ENCODE results near the gene CTNS.

Gene CTNS

GRCh38 chr17:3600529-3601205, 35.9 kb upstream of the CTNS start:
- Histone ChIP-seq H3K9me3 (ENCODE audit: control insufficient read depth, insufficient read depth, low read depth, low read length) (no peaks in the 10 kb centered on the region), H3K27me3 (ENCODE audit: control insufficient read depth, insufficient read depth, low read length) (no peaks in the 10 kb centered on the region), H3K4me3 (ENCODE audit: low read depth, low read length) (no peak overlapping the region), H3K4me1 (ENCODE audit: control insufficient read depth, insufficient read depth, low read length) (no peaks in the 10 kb centered on the region), H3K9ac (ENCODE audit: low read length) (no peak overlapping the region), H3K36me3 (ENCODE audit: control insufficient read depth, insufficient read depth, low read length) (peaks cover 16% of the 10 kb centered on the region), H3K27ac (ENCODE audit: low read depth, low read length) (no peak overlapping the region)

GRCh38 chr17:3602499-3602898, 34.1 kb upstream of the CTNS start:
- Histone ChIP-seq H3K9ac (ENCODE audit: low read length) (no peak overlapping the region), H3K27ac (ENCODE audit: low read depth, low read length) (no peak overlapping the region), H3K27me3 (ENCODE audit: control insufficient read depth, insufficient read depth, low read length) (no peaks in the 10 kb centered on the region), H3K4me3 (ENCODE audit: low read depth, low read length) (no peak overlapping the region), H3K36me3 (ENCODE audit: control insufficient read depth, insufficient read depth, low read length) (peaks cover 27% of the 10 kb centered on the region), H3K4me1 (ENCODE audit: control insufficient read depth, insufficient read depth, low read length) (no peaks in the 10 kb centered on the region), H3K9me3 (ENCODE audit: control insufficient read depth, insufficient read depth, low read depth, low read length) (no peaks in the 10 kb centered on the region)

GRCh38 chr17:3603119-3603869, 33.3 kb upstream of the CTNS start:
- Histone ChIP-seq H3K4me1 (ENCODE audit: control insufficient read depth, insufficient read depth, low read length) (no peaks in the 10 kb centered on the region), H3K27me3 (ENCODE audit: control insufficient read depth, insufficient read depth, low read length) (no peaks in the 10 kb centered on the region), H3K36me3 (ENCODE audit: control insufficient read depth, insufficient read depth, low read length) (peaks cover 33% of the 10 kb centered on the region), H3K9me3 (ENCODE audit: control insufficient read depth, insufficient read depth, low read depth, low read length) (no peaks in the 10 kb centered on the region), H3K9ac (ENCODE audit: low read length) (no peak overlapping the region), H3K27ac (ENCODE audit: low read depth, low read length) (no peak overlapping the region), H3K4me3 (ENCODE audit: low read depth, low read length) (no peak overlapping the region)

- Histone ChIP-seq H3K27ac (ENCODE audit: low read depth, low read length) (no peak overlapping the region), H3K4me3 (ENCODE audit: low read depth, low read length) (no peak overlapping the region), H3K27me3 (ENCODE audit: control insufficient read depth, insufficient read depth, low read length) (no peaks in the 10 kb centered on the region), H3K36me3 (ENCODE audit: control insufficient read depth, insufficient read depth, low read length) (peaks cover 39% of the 10 kb centered on the region), H3K4me1 (ENCODE audit: control insufficient read depth, insufficient read depth, low read length) (no peaks in the 10 kb centered on the region), H3K9ac (ENCODE audit: low read length) (no peak overlapping the region), H3K9me3 (ENCODE audit: control insufficient read depth, insufficient read depth, low read depth, low read length) (no peaks in the 10 kb centered on the region)
Measured at GRCh38 chr17:3603870-3604259, 32.7 kb upstream of the CTNS start.

GRCh38 chr17:3609689-3610088, 26.9 kb upstream of the CTNS start:
- Histone ChIP-seq H3K9ac (ENCODE audit: low read length) (no peak overlapping the region), H3K9me3 (ENCODE audit: control insufficient read depth, insufficient read depth, low read depth, low read length) (no peaks in the 10 kb centered on the region), H3K27ac (ENCODE audit: low read depth, low read length) (no peak overlapping the region), H3K36me3 (ENCODE audit: control insufficient read depth, insufficient read depth, low read length) (peaks cover 71% of the 10 kb centered on the region), H3K4me3 (ENCODE audit: low read depth, low read length) (no peak overlapping the region), H3K27me3 (ENCODE audit: control insufficient read depth, insufficient read depth, low read length) (no peaks in the 10 kb centered on the region), H3K4me1 (ENCODE audit: control insufficient read depth, insufficient read depth, low read length) (no peaks in the 10 kb centered on the region)

GRCh38 chr17:3610523-3610922, 26.0 kb upstream of the CTNS start:
- Histone ChIP-seq H3K27me3 (ENCODE audit: control insufficient read depth, insufficient read depth, low read length) (no peaks in the 10 kb centered on the region), H3K27ac (ENCODE audit: low read depth, low read length) (no peak overlapping the region), H3K36me3 (ENCODE audit: control insufficient read depth, insufficient read depth, low read length) (peaks cover 75% of the 10 kb centered on the region), H3K4me1 (ENCODE audit: control insufficient read depth, insufficient read depth, low read length) (no peaks in the 10 kb centered on the region), H3K9me3 (ENCODE audit: control insufficient read depth, insufficient read depth, low read depth, low read length) (no peaks in the 10 kb centered on the region), H3K4me3 (ENCODE audit: low read depth, low read length) (no peak overlapping the region), H3K9ac (ENCODE audit: low read length) (no peak overlapping the region)

- H3K27ac ChIP-seq (ENCODE audit: low read depth, low read length) = no peak overlapping the region
- peaks cover 82% of the 10 kb centered on the region for H3K36me3 ChIP-seq (ENCODE audit: control insufficient read depth, insufficient read depth, low read length)
- H3K4me3 ChIP-seq (ENCODE audit: low read depth, low read length) = no peak overlapping the region
- H3K27me3 ChIP-seq (ENCODE audit: control insufficient read depth, insufficient read depth, low read length) = no peaks in the 10 kb centered on the region
- H3K9me3 ChIP-seq (ENCODE audit: control insufficient read depth, insufficient read depth, low read depth, low read length) = no peaks in the 10 kb centered on the region
- H3K9ac ChIP-seq (ENCODE audit: low read length) = no peak overlapping the region
- no peaks in the 10 kb centered on the region for H3K4me1 ChIP-seq (ENCODE audit: control insufficient read depth, insufficient read depth, low read length)
Measured at GRCh38 chr17:3613124-3613523, 23.4 kb upstream of the CTNS start.

GRCh38 chr17:3615160-3615870, 21.2 kb upstream of the CTNS start:
- no peak overlapping the region for H3K4me3 ChIP-seq (ENCODE audit: low read depth, low read length)
- H3K36me3 ChIP-seq (ENCODE audit: control insufficient read depth, insufficient read depth, low read length) = peaks cover 75% of the 10 kb centered on the region

GRCh38 chr17:3621146-3621720, 15.3 kb upstream of the CTNS start:
- no peak overlapping the region for H3K27ac ChIP-seq (ENCODE audit: low read depth, low read length)
- no peak overlapping the region for H3K9ac ChIP-seq (ENCODE audit: low read length)
- H3K4me3 ChIP-seq (ENCODE audit: low read depth, low read length) = no peak overlapping the region
- H3K27me3 ChIP-seq (ENCODE audit: control insufficient read depth, insufficient read depth, low read length) = no peaks in the 10 kb centered on the region
- H3K4me1 ChIP-seq (ENCODE audit: control insufficient read depth, insufficient read depth, low read length) = no peaks in the 10 kb centered on the region
- H3K36me3 ChIP-seq (ENCODE audit: control insufficient read depth, insufficient read depth, low read length) = peaks cover 75% of the 10 kb centered on the region
- H3K9me3 ChIP-seq (ENCODE audit: control insufficient read depth, insufficient read depth, low read depth, low read length) = no peaks in the 10 kb centered on the region

More at GRCh38 chr17:3615160-3615870, 21.2 kb upstream of the CTNS start:
- Histone ChIP-seq H3K9me3 (ENCODE audit: control insufficient read depth, insufficient read depth, low read depth, low read length) (no peaks in the 10 kb centered on the region), H3K4me1 (ENCODE audit: control insufficient read depth, insufficient read depth, low read length) (no peaks in the 10 kb centered on the region), H3K27me3 (ENCODE audit: control insufficient read depth, insufficient read depth, low read length) (no peaks in the 10 kb centered on the region), H3K9ac (ENCODE audit: low read length) (no peak overlapping the region), H3K27ac (ENCODE audit: low read depth, low read length) (no peak overlapping the region)

GRCh38 chr17:3622977-3623594, 13.5 kb upstream of the CTNS start:
- H3K36me3 ChIP-seq (ENCODE audit: control insufficient read depth, insufficient read depth, low read length) = peaks cover 74% of the 10 kb centered on the region

More at GRCh38 chr17:3622977-3623594, 13.5 kb upstream of the CTNS start:
- Histone ChIP-seq H3K9ac (ENCODE audit: low read length) (no peak overlapping the region), H3K4me1 (ENCODE audit: control insufficient read depth, insufficient read depth, low read length) (no peaks in the 10 kb centered on the region), H3K4me3 (ENCODE audit: low read depth, low read length) (no peak overlapping the region), H3K27me3 (ENCODE audit: control insufficient read depth, insufficient read depth, low read length) (no peaks in the 10 kb centered on the region), H3K27ac (ENCODE audit: low read depth, low read length) (no peak overlapping the region), H3K9me3 (ENCODE audit: control insufficient read depth, insufficient read depth, low read depth, low read length) (no peaks in the 10 kb centered on the region)
